Measurements from ENCODE around the gene VWA8. TPM values are rescaled to one million over a fixed set of nuclear protein-coding genes. Genes with fewer than 3 reads are reported as not detected.

Gene VWA8
- total RNA-seq, 1 donor: 21.4 TPM

DNA sequence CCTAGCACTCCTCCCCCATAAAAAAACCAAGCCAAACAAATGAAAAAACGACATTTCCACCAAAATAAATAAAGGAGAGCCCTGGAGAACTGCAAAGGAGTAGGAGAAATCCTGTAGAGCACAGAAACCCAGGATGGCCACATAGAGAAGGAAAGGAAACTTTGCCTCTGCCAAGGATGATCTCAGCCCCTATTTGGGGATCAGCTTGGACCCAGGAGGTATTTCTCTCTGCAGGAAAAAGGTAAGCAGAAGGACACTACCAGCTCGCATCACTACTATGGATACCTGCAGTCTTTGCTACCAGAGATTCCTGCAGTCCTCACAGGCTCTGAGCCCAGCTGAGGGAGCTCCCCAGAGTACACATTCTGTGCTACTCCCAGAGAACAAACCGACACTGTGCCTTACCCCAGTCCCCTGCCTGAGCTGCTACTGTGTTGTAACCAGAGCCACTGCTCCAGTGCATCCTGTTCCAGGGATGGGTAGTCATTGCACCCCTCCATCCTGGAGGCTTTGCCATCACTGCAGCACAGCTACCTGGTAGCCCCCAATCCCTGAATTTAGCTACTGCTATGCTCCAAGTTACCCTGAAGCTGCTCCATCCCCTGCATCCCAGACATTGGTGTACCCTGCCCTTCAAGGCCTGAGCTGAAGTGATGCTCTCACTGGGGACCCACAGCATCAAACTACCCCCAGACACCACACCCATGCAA, 41.7 kb downstream of the VWA8 start:
- no peaks in the 10 kb centered on the region for H3K36me3 ChIP-seq (ENCODE audit: insufficient read depth, low read length)
- peaks cover 30% of the 10 kb centered on the region for H3K79me2 ChIP-seq (ENCODE audit: insufficient read depth, low read length)
- H3K27me3 ChIP-seq (ENCODE audit: insufficient read depth, low read length): no peaks in the 10 kb centered on the region
- H4K20me1 ChIP-seq (ENCODE audit: insufficient read depth, low read length): no peaks in the 10 kb centered on the region
- no peak for DNase-seq (ENCODE audit: insufficient read length, low spot score, missing footprints)
- H3K27ac ChIP-seq (ENCODE audit: low read depth, low read length): no peak overlapping the region
- H3K4me3 ChIP-seq (ENCODE audit: insufficient read depth, low read length): no peak overlapping the region
- no peak overlapping the region for H3K4me2 ChIP-seq (ENCODE audit: insufficient read depth, low read length)
- H2AFZ ChIP-seq (ENCODE audit: low read length): no peak overlapping the region
- TF ChIP-seq, protein P1, sequence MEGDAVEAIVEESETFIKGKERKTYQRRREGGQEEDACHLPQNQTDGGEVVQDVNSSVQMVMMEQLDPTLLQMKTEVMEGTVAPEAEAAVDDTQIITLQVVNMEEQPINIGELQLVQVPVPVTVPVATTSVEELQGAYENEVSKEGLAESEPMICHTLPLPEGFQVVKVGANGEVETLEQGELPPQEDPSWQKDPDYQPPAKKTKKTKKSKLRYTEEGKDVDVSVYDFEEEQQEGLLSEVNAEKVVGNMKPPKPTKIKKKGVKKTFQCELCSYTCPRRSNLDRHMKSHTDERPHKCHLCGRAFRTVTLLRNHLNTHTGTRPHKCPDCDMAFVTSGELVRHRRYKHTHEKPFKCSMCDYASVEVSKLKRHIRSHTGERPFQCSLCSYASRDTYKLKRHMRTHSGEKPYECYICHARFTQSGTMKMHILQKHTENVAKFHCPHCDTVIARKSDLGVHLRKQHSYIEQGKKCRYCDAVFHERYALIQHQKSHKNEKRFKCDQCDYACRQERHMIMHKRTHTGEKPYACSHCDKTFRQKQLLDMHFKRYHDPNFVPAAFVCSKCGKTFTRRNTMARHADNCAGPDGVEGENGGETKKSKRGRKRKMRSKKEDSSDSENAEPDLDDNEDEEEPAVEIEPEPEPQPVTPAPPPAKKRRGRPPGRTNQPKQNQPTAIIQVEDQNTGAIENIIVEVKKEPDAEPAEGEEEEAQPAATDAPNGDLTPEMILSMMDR (IDR thresholded peaks at IDR 0.05; ENCODE audit: extremely low read depth, low read depth, low read length): no peak
- no peaks in the 10 kb centered on the region for H3K9me3 ChIP-seq (ENCODE audit: low read depth, low read length)
- peaks cover 32% of the 10 kb centered on the region for H3K4me1 ChIP-seq (ENCODE audit: insufficient read depth, low read length)

DNA sequence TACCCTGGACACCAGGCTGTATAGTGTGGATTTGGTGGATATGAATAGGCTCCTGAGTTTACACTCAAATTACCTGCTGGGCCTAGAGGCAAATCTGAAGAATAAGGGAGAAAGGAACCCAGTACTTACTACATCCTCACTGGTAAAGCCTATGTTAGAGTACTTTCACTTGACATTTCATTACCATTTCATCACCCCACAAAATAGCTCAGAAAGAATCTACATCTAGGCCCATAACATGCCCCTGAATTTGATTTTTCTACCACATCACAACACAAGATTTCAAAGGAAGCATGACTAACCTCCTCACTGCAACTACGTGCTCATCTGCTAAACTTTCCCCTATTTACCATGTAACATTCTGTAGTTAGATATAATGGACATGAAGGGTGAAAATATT, 43.3 kb downstream of the VWA8 start:
- H3K27ac ChIP-seq (ENCODE audit: low read depth, low read length): peak overlapping the region; percentile 81
- no peak overlapping the region for H3K4me3 ChIP-seq (ENCODE audit: insufficient read depth, low read length)
- H4K20me1 ChIP-seq (ENCODE audit: insufficient read depth, low read length): no peaks in the 10 kb centered on the region
- peaks cover 32% of the 10 kb centered on the region for H3K4me1 ChIP-seq (ENCODE audit: insufficient read depth, low read length)
- no peaks in the 10 kb centered on the region for H3K36me3 ChIP-seq (ENCODE audit: insufficient read depth, low read length)
- no peak overlapping the region for H2AFZ ChIP-seq (ENCODE audit: low read length)
- no peaks in the 10 kb centered on the region for H3K27me3 ChIP-seq (ENCODE audit: insufficient read depth, low read length)
- no peak for DNase-seq (ENCODE audit: insufficient read length, low spot score, missing footprints)
- no peaks in the 10 kb centered on the region for H3K9me3 ChIP-seq (ENCODE audit: low read depth, low read length)
- H3K79me2 ChIP-seq (ENCODE audit: insufficient read depth, low read length): peaks cover 31% of the 10 kb centered on the region
- H3K4me2 ChIP-seq (ENCODE audit: insufficient read depth, low read length): peak overlapping the region; percentile 53
- TF ChIP-seq, protein P1 (IDR thresholded peaks at IDR 0.05; ENCODE audit: extremely low read depth, low read depth, low read length): no peak

DNA sequence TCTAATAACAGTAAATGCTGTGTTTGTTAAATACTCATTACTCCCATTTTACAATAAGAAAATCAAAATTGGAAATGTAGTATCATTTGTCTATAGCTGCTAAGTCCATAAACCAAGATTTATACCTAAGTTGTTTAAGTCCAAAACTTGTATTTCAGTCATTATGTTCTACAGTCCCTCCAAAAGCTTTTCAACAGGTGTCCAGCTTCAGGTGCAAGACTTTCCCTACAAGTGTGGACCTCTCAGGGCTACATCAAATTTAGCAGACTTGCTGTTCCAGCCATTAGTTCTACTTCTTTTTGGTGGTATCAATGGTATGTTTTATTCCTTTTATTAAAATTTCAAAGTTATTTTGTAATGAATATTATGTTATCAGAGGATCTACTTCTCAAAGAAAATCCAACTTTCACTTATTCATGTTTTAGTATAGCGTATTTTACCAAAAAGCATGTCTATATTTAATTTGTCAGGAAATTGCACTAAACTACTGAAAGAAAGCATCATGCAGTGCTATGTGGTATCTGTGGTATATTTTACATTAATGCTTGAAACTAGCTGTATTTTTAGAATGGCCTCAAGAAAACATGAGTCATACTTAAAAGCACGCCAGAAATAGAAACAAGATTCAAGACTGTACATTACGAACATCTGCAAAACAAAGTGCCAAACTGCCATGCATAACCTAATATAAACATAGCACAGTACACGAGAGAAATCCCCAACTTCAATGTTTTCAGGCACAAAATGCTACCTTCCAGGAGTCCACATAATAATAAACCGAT, 44.5 kb downstream of the VWA8 start:
- H3K27ac ChIP-seq (ENCODE audit: low read depth, low read length): peak overlapping the region; percentile 81
- DNase-seq (ENCODE audit: insufficient read length, low spot score, missing footprints): peak; percentile 76
- H3K4me3 ChIP-seq (ENCODE audit: insufficient read depth, low read length): peak overlapping the region; percentile 33
- no peaks in the 10 kb centered on the region for H3K27me3 ChIP-seq (ENCODE audit: insufficient read depth, low read length)
- H3K79me2 ChIP-seq (ENCODE audit: insufficient read depth, low read length): peaks cover 31% of the 10 kb centered on the region
- no peak overlapping the region for H2AFZ ChIP-seq (ENCODE audit: low read length)
- no peaks in the 10 kb centered on the region for H3K9me3 ChIP-seq (ENCODE audit: low read depth, low read length)
- TF ChIP-seq, protein P1 (IDR thresholded peaks at IDR 0.05; ENCODE audit: extremely low read depth, low read depth, low read length): no peak
- H3K36me3 ChIP-seq (ENCODE audit: insufficient read depth, low read length): no peaks in the 10 kb centered on the region
- H3K4me1 ChIP-seq (ENCODE audit: insufficient read depth, low read length): peaks cover 32% of the 10 kb centered on the region
- H4K20me1 ChIP-seq (ENCODE audit: insufficient read depth, low read length): no peaks in the 10 kb centered on the region
- peak overlapping the region; percentile 75 for H3K4me2 ChIP-seq (ENCODE audit: insufficient read depth, low read length)

DNA sequence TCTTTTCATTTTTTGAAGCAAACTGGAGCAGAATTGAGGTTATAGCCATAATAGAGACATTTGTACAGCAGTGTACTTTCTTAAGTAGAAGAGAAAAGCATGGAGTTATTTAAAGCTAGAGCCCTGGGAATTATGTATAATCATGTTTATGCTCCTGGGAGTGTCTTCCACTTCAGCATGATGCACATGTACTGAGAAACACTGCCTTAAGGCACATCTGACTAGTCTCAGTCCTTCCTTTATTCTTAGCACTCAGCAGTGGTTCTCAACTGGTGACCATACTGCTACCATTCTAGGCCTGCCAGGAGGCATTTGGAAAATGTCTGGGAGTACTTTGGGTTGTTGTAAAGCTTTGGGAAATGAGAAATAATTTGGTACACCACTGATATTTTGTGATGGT, 45.8 kb downstream of the VWA8 start:
- Histone ChIP-seq H3K4me2 (ENCODE audit: insufficient read depth, low read length) (no peak overlapping the region), H2AFZ (ENCODE audit: low read length) (no peak overlapping the region), H3K9me3 (ENCODE audit: low read depth, low read length) (no peaks in the 10 kb centered on the region), H3K27ac (ENCODE audit: low read depth, low read length) (no peak overlapping the region), H3K79me2 (ENCODE audit: insufficient read depth, low read length) (peaks cover 30% of the 10 kb centered on the region), H4K20me1 (ENCODE audit: insufficient read depth, low read length) (no peaks in the 10 kb centered on the region), H3K27me3 (ENCODE audit: insufficient read depth, low read length) (no peaks in the 10 kb centered on the region), H3K4me1 (ENCODE audit: insufficient read depth, low read length) (peaks cover 32% of the 10 kb centered on the region), H3K36me3 (ENCODE audit: insufficient read depth, low read length) (no peaks in the 10 kb centered on the region), H3K4me3 (ENCODE audit: insufficient read depth, low read length) (no peak overlapping the region)
- TF ChIP-seq, protein P1 (IDR thresholded peaks at IDR 0.05; ENCODE audit: extremely low read depth, low read depth, low read length): no peak
- DNase-seq (ENCODE audit: insufficient read length, low spot score, missing footprints): no peak
